ENCODE results near the gene LMAN2L.
A peak's percentile ranks its signal among the peaks of the same experiment; 100 is the strongest.
"Not testable (repeated sequence)": the region's sequence is repeated elsewhere in the genome, so short reads cannot be mapped to it uniquely, and the experiment has no call there.

LMAN2L gene

DNA sequence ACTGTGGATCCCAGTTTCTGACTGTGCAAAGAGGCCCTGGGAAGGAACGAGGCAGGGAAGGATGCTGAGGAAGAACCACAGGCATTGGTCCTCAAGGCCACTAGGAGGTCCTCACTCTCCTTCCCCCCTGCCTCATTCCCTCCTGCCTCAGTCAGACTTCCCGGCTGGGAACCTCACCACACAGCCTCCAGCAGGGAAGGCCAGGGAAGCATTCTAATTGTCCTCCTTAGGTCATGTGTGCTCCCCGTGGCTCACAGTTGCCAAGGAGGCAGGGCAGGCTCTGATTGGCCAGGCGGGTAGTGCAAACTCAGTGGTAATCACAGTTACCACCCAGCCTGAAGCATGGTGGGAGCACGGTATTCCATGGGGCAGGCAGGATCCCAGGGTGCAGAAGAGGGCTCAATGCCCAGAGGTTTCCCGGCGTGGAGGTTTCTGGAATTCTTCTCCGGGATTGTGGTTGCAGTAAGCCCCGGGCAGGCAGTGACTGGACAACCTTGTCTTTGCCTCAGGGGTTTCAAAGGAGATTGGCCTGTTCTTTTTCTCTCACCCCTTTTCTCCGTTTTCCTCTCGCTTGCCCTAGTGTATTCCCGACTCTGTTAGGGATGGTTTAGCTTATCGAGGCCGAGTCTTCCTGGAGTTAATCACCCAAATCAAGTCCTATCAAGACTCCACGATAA, 70.2 kb downstream of the LMAN2L start:
- DNase-seq: no peak
- intact Hi-C loops (cut with DNase I): no loop called here

DNA sequence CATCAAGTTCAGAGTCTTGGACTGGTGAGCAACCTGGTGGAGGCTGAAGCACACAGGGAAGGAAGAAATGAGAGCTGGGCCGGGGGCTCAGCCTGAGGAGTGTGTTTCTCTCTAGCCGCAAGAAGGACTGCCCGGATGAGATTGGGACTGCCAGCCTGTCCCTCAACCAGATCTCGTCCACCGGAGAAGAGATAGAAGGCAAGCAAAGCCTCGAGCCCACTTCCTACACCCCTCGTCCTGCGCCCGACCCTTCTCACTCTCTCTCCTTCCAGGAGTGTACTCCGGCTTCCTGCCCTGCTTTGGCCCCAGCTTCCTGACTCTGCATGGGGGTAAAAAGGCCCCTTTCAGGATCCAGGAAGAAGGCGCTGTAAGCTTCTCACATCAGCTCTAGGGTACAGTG, 71.1 kb downstream of the LMAN2L start:
- intact Hi-C loops (cut with DNase I): no loop called here
- DNase-seq: no peak

DNA sequence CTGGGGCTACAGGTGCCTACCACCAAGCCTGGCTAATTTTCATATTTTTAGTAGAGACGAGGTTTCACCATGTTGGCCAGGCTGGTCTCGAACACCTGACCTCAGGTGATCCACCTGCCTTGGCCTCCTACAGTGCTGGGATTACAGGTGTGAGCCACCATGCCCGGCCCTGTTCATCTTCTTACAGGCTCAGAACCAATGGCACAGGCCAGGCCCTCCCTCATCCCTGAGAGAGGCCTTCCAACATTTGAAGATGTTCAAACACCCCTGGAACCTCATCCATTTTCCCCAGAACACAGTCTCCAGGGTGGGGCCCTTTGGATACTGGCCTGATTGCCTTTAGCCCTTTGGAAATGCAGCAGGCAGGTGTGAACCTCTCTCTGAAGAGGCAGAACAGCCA, 74.1 kb downstream of the LMAN2L start:
- intact Hi-C loops (cut with DNase I): not testable (repeated sequence)

DNA sequence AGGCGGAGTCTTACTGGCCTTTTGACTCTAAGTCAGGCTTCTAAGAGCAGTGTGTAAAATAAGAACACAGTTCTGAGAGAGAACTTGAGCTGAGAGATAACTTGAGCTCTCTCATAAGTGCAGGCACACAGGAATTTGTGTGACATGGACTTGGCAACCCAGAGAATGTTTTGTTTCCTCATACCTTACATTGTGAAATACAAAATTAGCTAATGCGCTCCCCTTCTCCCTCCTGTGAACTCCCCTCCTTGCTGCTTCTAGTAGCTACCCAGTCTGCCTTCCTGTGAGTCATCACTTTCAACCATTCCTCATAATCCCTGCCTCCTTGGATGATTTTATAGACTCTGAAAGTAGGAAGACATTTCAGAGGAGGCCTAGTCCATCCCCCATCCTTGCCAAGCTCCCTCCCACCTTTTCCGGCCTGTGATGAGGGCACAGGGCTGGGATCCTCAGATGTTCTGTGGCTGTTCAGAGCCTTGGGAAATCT, 74.7 kb downstream of the LMAN2L start:
- DNase-seq: peak in 32 of 42 donors; percentile 15 to 76 (median 35)
- intact Hi-C loops (cut with DNase I): no loop called here

More for the DNA sequence above, 74.1 kb downstream of the LMAN2L start:
- not testable (repeated sequence) for DNase-seq

DNA sequence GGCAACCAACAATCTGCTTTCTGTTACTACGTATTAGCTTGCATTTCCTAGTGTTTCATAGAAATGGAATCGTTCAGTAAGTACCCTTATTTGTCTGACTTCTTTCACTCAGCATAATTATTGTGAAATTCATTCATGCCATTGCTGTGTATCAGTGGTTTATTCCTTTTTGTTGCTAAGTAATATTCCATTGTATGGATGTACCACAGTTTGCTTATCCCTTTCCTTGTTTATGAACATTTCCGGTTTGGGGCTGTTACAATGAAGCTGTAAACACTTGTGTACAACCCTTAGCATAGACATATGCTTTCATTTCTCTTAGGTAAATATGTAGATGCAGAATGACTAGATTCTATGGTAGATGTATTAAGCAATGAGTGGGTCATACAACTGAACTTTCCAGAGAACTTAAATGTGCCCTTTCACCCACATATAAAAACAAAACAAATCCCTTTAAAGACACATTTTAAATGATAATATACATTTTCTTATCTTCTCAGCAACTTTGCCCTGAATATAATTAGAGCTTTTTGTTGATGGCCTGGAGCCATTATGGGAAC, 75.4 kb downstream of the LMAN2L start:
- no peak for DNase-seq
- intact Hi-C loops (cut with DNase I): no loop called here

DNA sequence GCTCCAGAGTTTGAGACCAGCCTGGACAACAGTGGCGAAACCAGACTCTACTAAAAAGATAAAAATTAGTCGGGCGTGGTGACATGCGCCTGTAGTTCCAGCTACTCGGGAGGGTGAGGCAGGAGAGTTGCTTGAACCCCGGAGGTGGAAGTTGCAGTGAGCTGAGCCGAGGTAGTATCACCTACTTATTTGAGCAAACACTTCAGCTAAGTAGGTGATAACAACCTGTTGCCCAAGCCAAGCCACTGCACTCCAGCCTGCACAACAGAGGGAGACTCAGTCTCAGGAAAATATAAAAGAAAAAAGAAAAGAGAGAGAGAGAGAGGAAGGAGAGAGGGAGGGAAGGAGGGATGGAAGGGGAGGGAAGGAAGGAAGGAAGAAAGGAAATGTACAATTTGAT, 76.0 kb downstream of the LMAN2L start:
- no peak for DNase-seq
- intact Hi-C loops (cut with DNase I): no loop called here

DNA sequence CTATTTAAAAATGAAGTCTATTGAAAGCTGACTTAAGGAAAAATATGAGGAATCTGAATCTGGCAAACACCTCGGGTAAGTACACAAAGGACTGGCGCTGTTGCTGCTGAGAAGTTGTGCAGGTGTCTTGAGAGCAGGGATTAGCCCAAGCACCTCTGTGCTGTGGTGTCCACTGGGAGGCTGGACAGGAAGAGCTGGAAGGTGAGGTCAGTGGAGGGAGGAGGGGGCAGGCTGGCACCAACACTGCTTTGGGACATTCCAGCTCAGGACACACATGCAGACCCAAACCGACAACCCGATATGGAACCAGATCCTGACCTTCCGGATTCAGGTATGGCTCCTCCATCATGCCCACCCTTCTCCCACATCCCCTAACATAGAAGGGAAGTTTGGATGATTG, 76.7 kb downstream of the LMAN2L start:
- intact Hi-C loops (cut with DNase I): no loop called here
- DNase-seq: no peak

DNA sequence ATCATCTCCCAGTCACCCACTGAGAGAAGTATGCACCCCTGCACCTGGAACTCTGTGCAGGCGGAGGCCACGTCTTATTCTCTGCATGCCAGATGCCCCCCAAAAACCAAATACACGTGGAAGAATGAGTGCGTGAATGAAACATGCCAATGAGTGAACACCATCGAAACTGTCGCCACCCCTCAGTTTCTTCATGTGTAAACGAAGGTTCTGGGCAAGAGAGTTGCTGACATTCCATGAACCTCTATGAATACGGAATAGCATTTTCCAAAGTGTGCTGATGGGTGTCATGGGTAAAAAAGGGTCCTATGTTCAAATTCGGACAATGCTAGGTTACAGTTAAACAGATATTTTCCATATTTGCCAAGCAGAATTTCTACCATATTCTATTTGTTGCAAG, 77.5 kb downstream of the LMAN2L start:
- DNase-seq: no peak
- intact Hi-C loops (cut with DNase I): no loop called here

DNA sequence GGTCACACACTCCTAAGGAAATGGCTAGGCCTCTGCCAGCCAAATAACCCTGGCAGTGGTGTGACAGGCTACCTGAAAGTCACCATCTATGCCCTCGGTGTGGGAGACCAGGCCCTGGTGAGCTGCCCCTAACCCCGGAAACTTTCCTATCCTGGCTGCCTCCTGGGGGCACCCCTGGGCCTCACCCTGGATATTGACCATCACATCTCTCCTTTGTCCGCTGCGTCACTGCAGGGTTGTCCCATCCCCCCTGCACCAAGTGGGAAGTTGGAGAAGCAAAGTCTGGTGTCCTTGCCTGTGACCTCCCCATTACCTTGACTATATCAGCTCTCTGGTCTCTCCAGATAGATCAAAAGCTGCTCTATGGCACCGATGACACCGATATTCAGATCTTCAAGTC, 78.5 kb downstream of the LMAN2L start:
- no peak for DNase-seq
- intact Hi-C loops (cut with DNase I): no loop called here

DNA sequence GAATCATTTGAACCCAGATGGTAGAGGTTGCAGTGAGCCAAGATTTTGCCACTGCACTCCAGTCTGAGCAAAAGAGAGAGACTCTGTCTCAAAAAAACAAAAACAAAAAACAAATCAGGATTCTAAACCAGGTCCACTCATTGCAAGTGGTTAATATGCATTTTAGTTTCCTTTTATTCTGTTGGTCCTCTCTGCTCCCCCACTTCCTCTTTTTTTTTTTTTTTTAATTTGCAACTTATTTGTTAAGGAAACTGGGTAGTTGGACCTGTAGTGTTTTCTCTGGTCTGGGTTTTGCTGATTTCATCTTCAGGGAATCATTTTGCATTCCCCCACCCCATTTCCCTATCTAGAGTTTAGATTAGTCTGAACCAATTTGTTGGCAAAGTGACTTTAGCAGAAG, 83.3 kb downstream of the LMAN2L start:
- intact Hi-C loops (cut with DNase I): no loop called here
- DNase-seq: no peak
